GM13977 (cell line): ENCODE data around the gene PSEN2.

Source experiments
- DNase-seq: peaks from one replicate; pipeline ENCODE4 v3.0.0; 2012; ENCODE audit warnings: low spot score
- CTCF ChIP-seq: IDR thresholded peaks from 2 replicates; pipeline ENCODE4 v1.5.1; 2012; ENCODE audit warnings: mild to moderate bottlenecking, control low read depth; ENCODE audit not compliant: insufficient read depth; ENCODE audit errors: extremely low read depth, missing control alignments
- in situ Hi-C: fragments of 300-500 bp; cut with MboI; formaldehyde crosslinking; loops from one replicate; pipeline ENCODE4 v1.12.0; 2022; ENCODE audit warnings: low sequenced_read_pairs, low pct_unique_long_range_greater_than_20kb, mixed read lengths, inconsistent platforms; ENCODE audit not compliant: unreplicated experiment

Gene PSEN2

GRCh38 chr1:226890331-226891108, 20.1 kb downstream of the PSEN2 start:
- DNase-seq: no peak
- TF ChIP-seq CTCF: no peak
- in situ Hi-C loops: no loop called here

GRCh38 chr1:226891346-226891745, 20.9 kb downstream of the PSEN2 start:
- in situ Hi-C loops: no loop called here
- DNase-seq: no peak
- no peak for TF ChIP-seq CTCF

- no peak for TF ChIP-seq CTCF
- no peak for DNase-seq
- in situ Hi-C loops: no loop called here
Observed at GRCh38 chr1:226891846-226892523, 21.6 kb downstream of the PSEN2 start.

GRCh38 chr1:226892524-226892875, 22.1 kb downstream of the PSEN2 start:
- TF ChIP-seq CTCF: no peak
- in situ Hi-C loops: no loop called here
- DNase-seq: no peak

GRCh38 chr1:226893936-226894335, 23.5 kb downstream of the PSEN2 start:
- TF ChIP-seq CTCF: no peak
- in situ Hi-C loops: no loop called here
- no peak for DNase-seq

- no peak for DNase-seq
- in situ Hi-C loops: no loop called here
- TF ChIP-seq CTCF: no peak
Observed at GRCh38 chr1:226894826-226895225, 24.4 kb downstream of the PSEN2 start.

- DNase-seq: no peak
- TF ChIP-seq CTCF: no peak
- in situ Hi-C loops: no loop called here
Observed at GRCh38 chr1:226895644-226896043, 25.2 kb downstream of the PSEN2 start.
